Uterus (tissue), 2 donors: ENCODE data around the gene MED16.

Experiments used
- CTCF ChIP-seq, 4 experiments: fragments of 200-600 bp in 2 of 4; fragments of 450-650 bp in 2 of 4; sonication (generic) in 2 of 4; IDR thresholded peaks; one replicate each; pipeline ENCODE4 v1.5.1; 2016 to 2019; ENCODE audit warnings: antibody characterized with exemption in 4 of 4, mild to moderate bottlenecking in 2 of 4, moderate library complexity in 1 of 4
- POLR2A ChIP-seq, 2 donors: fragments of 450-650 bp; IDR thresholded peaks; one replicate each; pipeline ENCODE4 v1.6.1; 2016; ENCODE audit warnings: antibody characterized with exemption in 2 of 2, mild to moderate bottlenecking in 1 of 2, moderate library complexity in 1 of 2

DNA sequence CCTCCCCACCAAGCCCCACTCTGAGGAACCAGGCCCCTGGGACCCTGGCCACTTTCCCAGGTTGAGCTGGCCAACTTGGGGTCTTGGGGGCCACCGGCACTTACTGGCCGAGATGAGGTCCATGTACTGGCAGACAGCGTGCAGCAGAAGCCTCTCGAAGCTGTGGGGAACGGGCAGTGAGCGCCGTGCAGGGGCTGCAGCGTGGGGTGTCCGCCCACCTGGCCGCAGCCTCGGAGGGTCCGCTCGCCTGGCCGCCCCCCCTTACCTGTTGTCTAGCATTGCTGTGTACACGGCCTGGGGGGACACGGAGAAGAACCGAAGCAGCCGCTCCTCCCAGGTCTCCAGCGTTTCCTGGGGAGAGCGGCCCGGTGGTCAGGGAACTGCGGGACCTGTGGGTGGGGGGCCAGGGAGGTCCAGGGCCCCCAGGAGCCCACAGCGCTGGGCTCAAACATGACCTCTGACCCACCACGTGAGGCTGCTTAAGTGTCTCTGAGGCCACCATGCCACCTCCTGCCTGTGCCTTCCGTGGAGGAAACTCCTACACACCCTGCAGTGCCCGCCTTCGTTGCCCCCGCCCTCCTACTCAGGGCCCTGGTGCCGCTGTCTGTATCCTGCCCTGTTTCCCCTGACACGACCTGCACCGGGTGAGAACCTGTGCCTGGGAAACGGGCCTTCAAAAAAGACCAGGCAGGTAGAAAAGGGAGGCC lies 6.5 kb upstream of the MED16 start:
- no peak for TF ChIP-seq CTCF (IDR thresholded peaks at IDR 0.05)
- TF ChIP-seq POLR2A (IDR thresholded peaks at IDR 0.05): no peak
